SK-N-MC (cell line): ENCODE data around the gene PACRG.

Source experiments
- DNase-seq: peaks from one replicate; pipeline ENCODE4 v3.0.0-alpha.2; 2011; ENCODE audit warnings: low read depth, low spot score
- H3K27ac ChIP-seq: fragments of 200-600 bp; sonication (generic); 2 replicates; pipeline ENCODE4 v1.5.1; 2016; ENCODE audit warnings: mixed run types
- H3K36me3 ChIP-seq: fragments of 200-600 bp; sonication (generic); 2 replicates; pipeline ENCODE4 v1.6.1; 2017; ENCODE audit warnings: antibody characterized with exemption, low read length, mixed read lengths; ENCODE audit not compliant: insufficient read depth
- H3K4me3 ChIP-seq: fragments of 200-600 bp; sonication (generic); 2 replicates; pipeline ENCODE4 v1.5.1; 2016
- H3K9ac ChIP-seq: fragments of 200-600 bp; sonication (generic); 2 replicates; pipeline ENCODE4 v1.8.0; 2017; ENCODE audit warnings: mixed run types, mixed read lengths; ENCODE audit not compliant: insufficient read length
- H3K9me3 ChIP-seq: fragments of 200-600 bp; sonication (generic); 2 replicates; pipeline ENCODE4 v1.6.1; 2017; ENCODE audit warnings: low read depth, mild to moderate bottlenecking, antibody characterized with exemption, low read length, moderate library complexity, mixed read lengths
- EZH2 ChIP-seq: fragments of 200-600 bp; sonication (generic); IDR thresholded peaks from one replicate; pipeline ENCODE4 v1.6.1; 2017; ENCODE audit warnings: antibody characterized with exemption
- FOXP2 ChIP-seq: optimal IDR thresholded peaks from 2 replicates; pipeline ENCODE3; 2011; ENCODE audit warnings: mild to moderate bottlenecking, moderate library complexity; ENCODE audit not compliant: insufficient read depth; ENCODE audit errors: extremely low read length, control extremely low read depth
- POLR2AphosphoS5 ChIP-seq: IDR thresholded peaks from 2 replicates; pipeline ENCODE4 v1.6.1; 2012; ENCODE audit warnings: mild to moderate bottlenecking, low read depth, low read length, borderline replicate concordance

PACRG gene

GRCh38 chr6:162704001-162704400 lies 23.8 kb upstream of the PACRG start:
- Histone ChIP-seq H3K36me3 (no peaks in the 10 kb centered on the region), H3K9me3 (no peaks in the 10 kb centered on the region), H3K4me3 (no peak overlapping the region), H3K27ac (no peak overlapping the region), H3K9ac (no peak overlapping the region)
- TF ChIP-seq FOXP2 (no peak), POLR2AphosphoS5 (no peak), EZH2 (no peak)
- no peak for DNase-seq

GRCh38 chr6:162705736-162706135 lies 22.0 kb upstream of the PACRG start:
- no peak for DNase-seq
- no peak for TF ChIP-seq EZH2
- no peak for TF ChIP-seq FOXP2
- no peak for TF ChIP-seq POLR2AphosphoS5
- no peak overlapping the region for H3K9ac ChIP-seq

GRCh38 chr6:162706232-162706631 lies 21.5 kb upstream of the PACRG start:
- peak; percentile 14 for DNase-seq
- no peak overlapping the region for H3K9ac ChIP-seq
- TF ChIP-seq POLR2AphosphoS5 (no peak), EZH2 (no peak), FOXP2 (no peak)
- no peak overlapping the region for H3K4me3 ChIP-seq
- H3K9me3 ChIP-seq = no peaks in the 10 kb centered on the region
- no peaks in the 10 kb centered on the region for H3K36me3 ChIP-seq
- H3K27ac ChIP-seq = no peak overlapping the region

More at GRCh38 chr6:162705736-162706135, 22.0 kb upstream of the PACRG start:
- Histone ChIP-seq H3K27ac (no peak overlapping the region), H3K36me3 (no peaks in the 10 kb centered on the region), H3K9me3 (no peaks in the 10 kb centered on the region), H3K4me3 (no peak overlapping the region)

- Histone ChIP-seq H3K36me3 (no peaks in the 10 kb centered on the region), H3K9ac (no peak overlapping the region), H3K4me3 (no peak overlapping the region), H3K9me3 (no peaks in the 10 kb centered on the region), H3K27ac (no peak overlapping the region)
- TF ChIP-seq FOXP2 = no peak
- no peak for DNase-seq
These were observed 18.8 kb upstream of the PACRG start for GRCh38 chr6:162708971-162709370.

- Histone ChIP-seq H3K27ac (no peak overlapping the region), H3K4me3 (no peak overlapping the region), H3K9me3 (no peaks in the 10 kb centered on the region), H3K9ac (no peak overlapping the region), H3K36me3 (no peaks in the 10 kb centered on the region)
- TF ChIP-seq POLR2AphosphoS5 = no peak
- no peak for TF ChIP-seq EZH2
- TF ChIP-seq FOXP2 = no peak
- DNase-seq = no peak
These were observed 18.3 kb upstream of the PACRG start for GRCh38 chr6:162709431-162709830.

DNA sequence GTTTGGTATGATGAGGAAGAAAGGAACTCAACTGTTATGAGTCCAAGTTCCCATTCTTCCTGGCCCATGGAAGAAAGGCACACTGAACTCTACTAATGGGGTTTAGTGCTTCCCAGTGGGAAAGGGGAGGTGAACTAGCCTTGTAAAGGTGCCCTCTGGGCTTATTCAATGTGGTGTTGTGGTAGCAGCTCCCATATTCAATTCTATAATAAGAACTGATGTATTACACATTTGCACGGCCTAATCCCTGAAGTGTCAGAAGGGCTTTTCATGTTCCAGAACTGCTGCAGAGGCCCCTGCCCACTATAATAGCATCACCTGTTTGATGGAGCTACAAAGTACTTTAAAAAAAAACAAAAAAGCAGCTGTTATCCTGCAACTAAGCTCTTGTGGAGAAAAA lies 17.4 kb upstream of the PACRG start:
- no peak overlapping the region for H3K27ac ChIP-seq
- DNase-seq = no peak
- TF ChIP-seq FOXP2 (no peak), EZH2 (no peak), POLR2AphosphoS5 (no peak)

GRCh38 chr6:162710936-162711335 lies 16.8 kb upstream of the PACRG start:
- DNase-seq = no peak
- H3K9ac ChIP-seq = no peak overlapping the region
- no peaks in the 10 kb centered on the region for H3K9me3 ChIP-seq
- TF ChIP-seq EZH2 = no peak
- TF ChIP-seq FOXP2 = no peak
- no peak for TF ChIP-seq POLR2AphosphoS5
- no peaks in the 10 kb centered on the region for H3K36me3 ChIP-seq
- H3K4me3 ChIP-seq = no peak overlapping the region
- no peak overlapping the region for H3K27ac ChIP-seq

More for the DNA sequence above, 17.4 kb upstream of the PACRG start:
- Histone ChIP-seq H3K4me3 (no peak overlapping the region), H3K9ac (no peak overlapping the region), H3K36me3 (no peaks in the 10 kb centered on the region), H3K9me3 (no peaks in the 10 kb centered on the region)

GRCh38 chr6:162711376-162711775 lies 16.4 kb upstream of the PACRG start:
- no peak overlapping the region for H3K4me3 ChIP-seq
- DNase-seq = no peak
- H3K9me3 ChIP-seq = no peaks in the 10 kb centered on the region
- H3K36me3 ChIP-seq = no peaks in the 10 kb centered on the region
- no peak overlapping the region for H3K27ac ChIP-seq
- H3K9ac ChIP-seq = no peak overlapping the region
- TF ChIP-seq POLR2AphosphoS5 (no peak), FOXP2 (no peak), EZH2 (no peak)

DNA sequence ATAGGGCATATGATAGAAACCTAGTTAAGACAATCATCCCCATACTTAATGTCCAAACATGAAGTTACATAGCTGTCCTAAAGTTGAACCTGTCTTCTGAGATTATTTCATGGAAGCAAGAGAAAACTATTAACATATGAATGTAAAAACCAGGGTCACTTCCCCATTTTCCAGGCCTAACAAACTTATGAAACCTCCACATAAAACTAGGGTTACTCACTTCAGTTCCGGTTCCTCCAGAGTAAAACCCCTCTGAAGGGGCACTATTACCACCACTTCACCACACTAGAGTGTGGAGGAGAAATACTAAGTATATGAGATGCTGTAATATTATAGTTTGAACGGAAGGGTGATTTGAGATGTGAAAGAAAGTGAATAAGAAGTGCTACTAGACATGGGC lies 15.1 kb upstream of the PACRG start:
- DNase-seq = no peak
- no peak for TF ChIP-seq EZH2
- no peak for TF ChIP-seq POLR2AphosphoS5
- Histone ChIP-seq H3K9ac (no peak overlapping the region), H3K4me3 (no peak overlapping the region), H3K27ac (no peak overlapping the region), H3K9me3 (no peaks in the 10 kb centered on the region), H3K36me3 (no peaks in the 10 kb centered on the region)
